ENCODE data around the gene NDUFA6.
"Not testable (repeated sequence)": the region's sequence is repeated elsewhere in the genome, so short reads cannot be mapped to it uniquely, and the experiment has no call there.

Gene NDUFA6

DNA sequence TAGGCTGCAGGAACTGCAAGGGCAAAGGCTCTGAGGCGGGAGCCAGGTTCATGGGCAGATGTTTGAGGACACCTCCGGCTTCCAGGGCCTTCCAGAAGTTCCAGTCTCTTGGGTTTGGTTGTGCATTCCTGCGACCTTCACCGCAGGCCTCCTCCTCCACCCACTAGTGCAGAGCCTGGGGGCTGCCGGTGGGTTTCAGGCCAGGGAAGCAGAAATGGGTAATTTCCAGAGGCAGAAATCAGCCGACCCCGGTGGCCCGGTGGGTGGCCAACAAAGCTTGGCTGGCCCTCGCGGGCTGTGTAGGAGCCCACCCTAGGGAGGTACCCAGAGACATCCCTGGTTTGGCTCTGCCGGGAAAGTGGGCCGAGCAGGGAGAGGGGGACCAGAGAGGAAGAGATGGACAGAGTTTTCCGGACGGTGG is 16.9 kb downstream of the NDUFA6 start:
- Histone ChIP-seq H3K36me3 (ENCODE audit: insufficient read depth, low read length) (no peaks in the 10 kb centered on the region), H3K4me3 (ENCODE audit: low read length) (no peak overlapping the region)

DNA sequence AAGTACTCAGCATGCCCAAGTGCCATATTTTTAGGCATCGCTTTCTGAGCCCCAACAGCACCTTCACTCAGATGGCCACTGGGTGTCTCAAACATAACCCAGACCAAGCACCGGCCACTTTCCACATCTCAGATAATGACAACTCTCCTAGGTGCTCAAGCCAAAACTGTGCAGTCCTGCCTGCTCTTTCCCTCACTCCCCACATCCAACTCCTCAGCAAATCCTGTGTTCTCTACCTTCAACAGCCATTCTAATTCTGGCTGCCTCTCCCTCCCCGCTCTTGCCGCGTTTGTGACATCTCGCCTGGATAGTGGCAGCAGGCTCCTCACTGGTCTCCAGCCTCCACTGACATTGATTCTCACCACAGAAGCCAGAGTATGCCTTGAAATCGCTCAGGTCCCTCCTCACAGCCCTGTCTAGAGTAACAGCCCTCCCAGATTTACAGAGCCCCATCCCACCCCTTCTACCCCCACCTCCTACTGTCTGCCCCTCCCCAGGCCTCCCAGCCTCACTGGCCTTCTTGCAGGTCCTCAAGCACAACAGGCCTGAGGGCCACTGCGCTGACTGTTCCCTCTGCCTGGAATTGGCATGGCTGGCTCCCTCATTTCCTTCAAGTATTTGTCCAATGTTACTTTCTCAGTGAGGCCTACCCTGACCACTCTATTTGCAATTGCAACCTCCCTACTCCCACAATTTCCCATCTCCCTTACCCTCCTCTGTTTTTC is 17.8 kb downstream of the NDUFA6 start:
- Histone ChIP-seq H2AFZ (ENCODE audit: low read depth, low read length) (no peak overlapping the region), H3K27me3 (ENCODE audit: insufficient read depth, low read length) (no peaks in the 10 kb centered on the region), H3K4me3 (ENCODE audit: low read length) (no peak overlapping the region), H3K9me3 (ENCODE audit: low read length) (no peaks in the 10 kb centered on the region), H3K36me3 (ENCODE audit: insufficient read depth, low read length) (peaks cover 6% of the 10 kb centered on the region), H3K4me1 (ENCODE audit: insufficient read depth, low read length) (peaks cover 8% of the 10 kb centered on the region)

More for the DNA sequence above, 16.9 kb downstream of the NDUFA6 start:
- H2AFZ ChIP-seq (ENCODE audit: low read depth, low read length), result no peak overlapping the region
- no peaks in the 10 kb centered on the region for H3K9me3 ChIP-seq (ENCODE audit: low read length)
- peaks cover 9% of the 10 kb centered on the region for H3K4me1 ChIP-seq (ENCODE audit: insufficient read depth, low read length)
- no peaks in the 10 kb centered on the region for H3K27me3 ChIP-seq (ENCODE audit: insufficient read depth, low read length)

DNA sequence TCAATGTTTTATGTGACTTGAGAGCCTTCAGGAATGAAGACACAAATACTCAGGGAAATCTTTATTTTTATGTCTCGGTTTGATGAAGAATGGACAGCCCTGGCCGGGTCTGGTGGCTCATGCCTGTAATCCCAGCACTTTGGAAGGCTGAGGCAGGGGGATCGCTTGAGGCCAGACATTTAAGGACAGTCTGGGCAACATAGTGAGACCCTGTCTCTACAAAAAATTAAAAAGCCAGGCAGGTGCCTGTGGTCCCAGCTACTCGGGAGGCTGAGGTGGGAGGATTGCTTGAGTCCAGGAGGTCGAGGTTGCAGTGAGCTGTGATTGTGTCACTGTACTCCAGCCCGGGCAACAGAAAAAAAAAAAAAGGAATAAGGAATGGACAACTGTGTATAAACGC is 19.1 kb downstream of the NDUFA6 start:
- Histone ChIP-seq H3K4me3 (ENCODE audit: low read length) (peak overlapping the region; percentile 61), H2AFZ (ENCODE audit: low read depth, low read length) (peak overlapping the region; percentile 55), H3K36me3 (ENCODE audit: insufficient read depth, low read length) (peaks cover 16% of the 10 kb centered on the region)
- not testable (repeated sequence) for H3K4me1 ChIP-seq (ENCODE audit: insufficient read depth, low read length); H3K27me3 ChIP-seq (ENCODE audit: insufficient read depth, low read length); H3K9me3 ChIP-seq (ENCODE audit: low read length)

DNA sequence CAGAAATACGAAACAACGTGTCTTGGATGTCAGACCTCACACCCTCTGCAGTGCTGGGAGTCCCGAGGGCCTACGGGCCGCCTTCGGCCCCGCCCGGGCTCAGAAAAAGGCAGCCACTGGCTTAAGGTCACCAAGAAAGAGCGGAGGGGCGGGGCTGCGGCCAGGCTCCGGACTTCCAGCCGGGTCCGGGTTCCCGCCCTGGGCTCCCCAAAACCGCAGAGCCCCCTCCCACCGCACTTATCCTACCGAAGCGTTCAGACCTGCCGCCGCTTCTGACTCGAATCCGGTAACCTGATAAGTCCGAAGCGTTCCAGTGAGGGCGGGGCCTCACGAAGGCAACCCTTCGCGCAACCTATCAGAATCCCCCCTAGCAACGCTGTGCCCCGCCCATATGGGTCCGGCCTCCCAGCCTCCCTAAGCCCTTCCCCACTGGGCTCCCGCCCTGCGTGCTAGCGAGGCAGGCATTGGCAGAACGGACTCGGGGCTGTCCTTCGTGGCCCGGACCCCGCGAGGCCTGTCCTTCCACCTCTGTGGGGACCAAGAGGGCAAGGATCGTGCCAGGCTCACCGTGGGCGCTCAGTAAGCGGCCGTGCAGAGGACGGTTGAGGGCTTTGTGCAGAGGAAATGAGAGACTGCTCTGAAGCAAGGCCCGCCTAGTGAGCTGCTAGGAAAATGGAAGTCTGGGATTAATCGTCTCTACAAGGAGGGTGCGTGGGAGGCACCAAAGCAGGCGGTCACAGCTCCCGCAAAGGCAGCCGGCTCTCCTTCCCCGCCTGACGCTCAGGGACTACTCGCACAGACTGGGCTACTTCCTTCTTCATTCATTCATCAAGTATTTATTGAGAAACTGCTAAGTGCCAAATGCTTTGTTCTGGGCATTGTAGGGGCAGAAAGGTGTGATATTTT is 19.8 kb downstream of the NDUFA6 start, which contains the start of gene NAGA:
Gene NAGA (minus strand): TSS at position 296 of the 906 bp plus-strand sequence. CDS start 515 bp downstream, outside the sequence.
- Histone ChIP-seq H3K4me3 (ENCODE audit: low read length) (peak within 1 kb of the TSS; percentile 61), H3K27me3 (ENCODE audit: insufficient read depth, low read length) (no peaks in the 10 kb centered on the region), H3K4me1 (ENCODE audit: insufficient read depth, low read length) (peaks cover 8% of the 10 kb centered on the region), H3K9me3 (ENCODE audit: low read length) (no peaks in the 10 kb centered on the region), H2AFZ (ENCODE audit: low read depth, low read length) (peak within 1 kb of the TSS; percentile 55), H3K36me3 (ENCODE audit: insufficient read depth, low read length) (peaks cover 18% of the 10 kb centered on the region)

DNA sequence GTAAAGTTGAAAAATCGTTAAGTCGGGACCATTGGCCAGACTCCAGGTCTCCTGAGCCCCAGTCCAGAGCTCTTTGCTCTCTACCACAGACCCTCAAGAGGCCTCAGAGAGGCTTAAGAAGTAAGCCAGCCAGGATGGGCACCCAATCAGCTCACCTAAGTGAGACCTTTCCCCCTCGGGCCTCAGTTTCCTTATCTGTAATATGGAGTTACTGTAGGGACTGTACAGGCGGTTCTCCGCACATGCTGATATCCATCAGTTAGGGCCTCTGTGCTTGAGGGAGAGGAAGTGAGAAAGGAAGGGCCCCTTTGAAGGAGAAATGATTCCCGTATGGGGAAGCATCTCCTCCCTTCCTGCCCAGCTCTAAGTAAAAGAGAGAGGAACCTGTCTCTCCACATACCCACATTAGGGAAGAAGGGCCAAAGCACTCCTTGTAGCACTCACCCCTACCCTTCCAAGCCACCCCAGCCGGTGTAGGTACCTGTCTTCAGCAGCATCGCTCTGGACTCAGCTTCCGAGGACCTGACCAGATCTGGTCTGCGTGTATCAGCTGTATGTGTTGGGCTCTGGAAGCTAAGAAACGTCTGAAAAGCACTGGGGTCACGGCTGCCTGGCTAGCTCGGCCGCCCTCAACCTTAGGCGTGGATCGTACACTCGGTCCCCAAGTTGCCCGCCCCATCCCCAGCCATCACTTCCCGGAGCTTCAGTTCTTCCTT is 20.6 kb downstream of the NDUFA6 start:
- Histone ChIP-seq H3K9me3 (ENCODE audit: low read length) (no peaks in the 10 kb centered on the region), H3K27me3 (ENCODE audit: insufficient read depth, low read length) (no peaks in the 10 kb centered on the region), H3K36me3 (ENCODE audit: insufficient read depth, low read length) (peaks cover 18% of the 10 kb centered on the region), H3K4me3 (ENCODE audit: low read length) (peak overlapping the region; percentile 61), H3K4me1 (ENCODE audit: insufficient read depth, low read length) (peaks cover 16% of the 10 kb centered on the region), H2AFZ (ENCODE audit: low read depth, low read length) (peak overlapping the region; percentile 55)

- Histone ChIP-seq H3K4me3 (ENCODE audit: low read length) (no peak overlapping the region), H3K4me1 (ENCODE audit: insufficient read depth, low read length) (peaks cover 17% of the 10 kb centered on the region), H3K27me3 (ENCODE audit: insufficient read depth, low read length) (no peaks in the 10 kb centered on the region), H2AFZ (ENCODE audit: low read depth, low read length) (no peak overlapping the region), H3K36me3 (ENCODE audit: insufficient read depth, low read length) (peaks cover 18% of the 10 kb centered on the region), H3K9me3 (ENCODE audit: low read length) (no peaks in the 10 kb centered on the region)
Measured at GRCh38 chr22:42068291-42068690, 22.3 kb downstream of the NDUFA6 start.

GRCh38 chr22:42067671-42068251 is 22.8 kb downstream of the NDUFA6 start:
- peaks cover 18% of the 10 kb centered on the region for H3K36me3 ChIP-seq (ENCODE audit: insufficient read depth, low read length)
- H3K4me1 ChIP-seq (ENCODE audit: insufficient read depth, low read length), result peaks cover 17% of the 10 kb centered on the region
- H3K9me3 ChIP-seq (ENCODE audit: low read length), result no peaks in the 10 kb centered on the region
- no peak overlapping the region for H3K4me3 ChIP-seq (ENCODE audit: low read length)
- H3K27me3 ChIP-seq (ENCODE audit: insufficient read depth, low read length), result no peaks in the 10 kb centered on the region
- no peak overlapping the region for H2AFZ ChIP-seq (ENCODE audit: low read depth, low read length)

- Histone ChIP-seq H3K4me3 (ENCODE audit: low read length) (no peak overlapping the region), H3K9me3 (ENCODE audit: low read length) (no peaks in the 10 kb centered on the region), H3K27me3 (ENCODE audit: insufficient read depth, low read length) (no peaks in the 10 kb centered on the region), H2AFZ (ENCODE audit: low read depth, low read length) (no peak overlapping the region), H3K36me3 (ENCODE audit: insufficient read depth, low read length) (peaks cover 18% of the 10 kb centered on the region), H3K4me1 (ENCODE audit: insufficient read depth, low read length) (peaks cover 17% of the 10 kb centered on the region)
Measured at GRCh38 chr22:42066937-42067336, 23.6 kb downstream of the NDUFA6 start.

GRCh38 chr22:42066126-42066761 is 24.3 kb downstream of the NDUFA6 start:
- no peak overlapping the region for H2AFZ ChIP-seq (ENCODE audit: low read depth, low read length)
- no peak overlapping the region for H3K4me3 ChIP-seq (ENCODE audit: low read length)
- no peaks in the 10 kb centered on the region for H3K27me3 ChIP-seq (ENCODE audit: insufficient read depth, low read length)
- H3K4me1 ChIP-seq (ENCODE audit: insufficient read depth, low read length), result peaks cover 17% of the 10 kb centered on the region
- H3K36me3 ChIP-seq (ENCODE audit: insufficient read depth, low read length), result peaks cover 21% of the 10 kb centered on the region
- no peaks in the 10 kb centered on the region for H3K9me3 ChIP-seq (ENCODE audit: low read length)

DNA sequence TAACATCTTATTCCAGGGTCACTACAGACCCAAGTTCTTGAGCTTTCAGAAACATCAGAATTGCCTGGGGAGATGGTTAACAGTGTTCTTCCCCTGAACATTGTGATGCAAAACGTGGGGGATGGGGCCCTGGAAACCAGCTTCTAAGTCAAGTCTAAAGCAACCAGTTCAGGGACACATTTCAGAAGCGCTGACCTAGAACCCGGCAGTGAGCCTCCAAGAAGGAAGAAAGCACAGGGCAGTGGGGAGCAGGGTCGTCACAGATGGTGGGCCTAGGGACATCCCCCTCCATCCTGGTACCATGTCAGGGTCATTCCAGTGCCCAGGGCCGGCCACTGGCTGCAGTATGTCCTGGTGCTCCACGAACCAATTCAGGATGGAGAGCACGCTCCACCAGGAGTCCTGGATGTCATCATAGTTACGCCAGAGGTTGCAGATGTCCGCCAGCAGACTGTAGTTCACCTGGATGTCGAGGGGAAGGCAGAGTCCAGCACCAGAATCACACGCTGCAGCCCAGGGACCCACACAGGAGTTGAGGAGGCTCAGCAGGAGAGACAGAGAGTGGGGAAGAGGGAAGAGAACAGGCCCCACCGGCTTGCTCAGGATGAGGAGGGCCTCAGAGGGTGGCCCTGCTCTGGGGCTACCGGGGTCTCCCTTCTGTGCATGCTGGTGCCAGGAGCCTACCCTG is 25.0 kb downstream of the NDUFA6 start:
- Histone ChIP-seq H2AFZ (ENCODE audit: low read depth, low read length) (no peak overlapping the region), H3K27me3 (ENCODE audit: insufficient read depth, low read length) (no peaks in the 10 kb centered on the region), H3K9me3 (ENCODE audit: low read length) (no peaks in the 10 kb centered on the region), H3K4me3 (ENCODE audit: low read length) (no peak overlapping the region), H3K36me3 (ENCODE audit: insufficient read depth, low read length) (peaks cover 26% of the 10 kb centered on the region), H3K4me1 (ENCODE audit: insufficient read depth, low read length) (peaks cover 17% of the 10 kb centered on the region)

- H2AFZ ChIP-seq (ENCODE audit: low read depth, low read length), result no peak overlapping the region
- no peaks in the 10 kb centered on the region for H3K27me3 ChIP-seq (ENCODE audit: insufficient read depth, low read length)
- H3K4me3 ChIP-seq (ENCODE audit: low read length), result no peak overlapping the region
- H3K4me1 ChIP-seq (ENCODE audit: insufficient read depth, low read length), result peaks cover 10% of the 10 kb centered on the region
- peaks cover 35% of the 10 kb centered on the region for H3K36me3 ChIP-seq (ENCODE audit: insufficient read depth, low read length)
- H3K9me3 ChIP-seq (ENCODE audit: low read length), result peaks cover 6% of the 10 kb centered on the region
Measured at GRCh38 chr22:42064629-42065028, 25.9 kb downstream of the NDUFA6 start.

Data from neuron (in vitro differentiated cells).